Esophagus squamous epithelium (tissue), 4 donors: Measurements from ENCODE around the gene AK8.

Source experiments
- CTCF ChIP-seq, 6 experiments: fragments of 450-650 bp in 4 of 6; fragments of 200-600 bp in 2 of 6; sonication (generic) in 2 of 6; IDR thresholded peaks; one replicate each; pipeline ENCODE4 v1.5.1; 2016 to 2019; ENCODE audit warnings: antibody characterized with exemption in 6 of 6, mild to moderate bottlenecking in 4 of 6, moderate library complexity in 4 of 6
- POLR2A ChIP-seq, 4 donors: fragments of 450-650 bp; IDR thresholded peaks; one replicate each; pipeline ENCODE4 v1.6.1; 2017; ENCODE audit warnings: antibody characterized with exemption in 4 of 4, mild to moderate bottlenecking in 4 of 4, moderate library complexity in 3 of 4

GRCh38 chr9:132728497-132728896 is 149.6 kb downstream of the AK8 start:
- no peak for TF ChIP-seq CTCF (IDR thresholded peaks at IDR 0.05)
- no peak for TF ChIP-seq POLR2A (IDR thresholded peaks at IDR 0.05)
